Peyer's patch (tissue), 4 donors: ENCODE data around the gene ANXA2. TPM values are rescaled to one million over a fixed set of nuclear protein-coding genes. Genes with fewer than 3 reads are reported as not detected.
"Not testable (repeated sequence)": the region's sequence is repeated elsewhere in the genome, so short reads cannot be mapped to it uniquely, and the experiment has no call there.

ENCODE experiments used
- DNase-seq, 3 donors: peaks; one replicate each; pipeline ENCODE4 v3.0.0-alpha.2; 2017 to 2019
- H3K27ac ChIP-seq, 4 donors: fragments of 200-600 bp; sonication (generic); one replicate each; pipeline ENCODE4 v1.5.1; 2016 to 2019
- H3K27me3 ChIP-seq, 2 donors: fragments of 200-600 bp; sonication (generic); one replicate each; pipeline ENCODE4 v1.5.1; 2019
- H3K36me3 ChIP-seq, 3 donors: fragments of 200-600 bp; sonication (generic); one replicate each; pipeline ENCODE4 v1.5.1; 2016 to 2019
- H3K4me1 ChIP-seq, 4 donors: fragments of 200-600 bp; sonication (generic); one replicate each; pipeline ENCODE4 v1.5.1; 2016 to 2019
- H3K4me3 ChIP-seq, 4 donors: fragments of 200-600 bp; sonication (generic); 1 replicate in 3 of 4; 2 replicates in 1 of 4; pipeline ENCODE4 v1.5.1; 2016 to 2019; ENCODE audit warnings: mild to moderate bottlenecking in 1 of 4
- H3K9me3 ChIP-seq, 4 donors: fragments of 200-600 bp; sonication (generic); one replicate each; pipeline ENCODE4 v1.5.1; 2016 to 2019; ENCODE audit warnings: mild to moderate bottlenecking in 1 of 4
- POLR2A ChIP-seq, 2 donors: fragments of 450-650 bp; IDR thresholded peaks; one replicate each; pipeline ENCODE4 v1.5.1; 2017; ENCODE audit warnings: antibody characterized with exemption in 2 of 2, mild to moderate bottlenecking in 2 of 2, moderate library complexity in 2 of 2
- total RNA-seq, 4 donors: library from RNA; depleted of rRNA; stranded (reverse); fragments of >200 nt; gene quantifications; one replicate each; pipeline ENCODE4 v1.1.0, GENCODE V29; 2016
- TF ChIP-seq, protein P1 (sequence below), 6 experiments: fragments of 450-650 bp in 4 of 6; fragments of 200-600 bp in 2 of 6; sonication (generic) in 1 of 6; IDR thresholded peaks; one replicate each; pipeline ENCODE4 v1.5.1; 2017 to 2019; ENCODE audit warnings: antibody characterized with exemption in 6 of 6, mild to moderate bottlenecking in 3 of 6, moderate library complexity in 1 of 6

Gene ANXA2
- total RNA-seq, 4 donors from 2014 or later, result 564 to 802 (median 681) TPM

- peaks cover 0 to 66% (median 3%) of the 10 kb centered on the region in 3 donors for H3K36me3 ChIP-seq
- H3K27me3 ChIP-seq, result no peaks in the 10 kb centered on the region
- peak overlapping the region in 1 of 4 donors; percentile 19 for H3K27ac ChIP-seq
- H3K4me1 ChIP-seq, result peaks cover 0 to 39% (median 2%) of the 10 kb centered on the region in 4 donors
- H3K9me3 ChIP-seq, result no peaks in the 10 kb centered on the region
- DNase-seq, result no peak
- no peak overlapping the region for H3K4me3 ChIP-seq
- TF ChIP-seq, protein P1, sequence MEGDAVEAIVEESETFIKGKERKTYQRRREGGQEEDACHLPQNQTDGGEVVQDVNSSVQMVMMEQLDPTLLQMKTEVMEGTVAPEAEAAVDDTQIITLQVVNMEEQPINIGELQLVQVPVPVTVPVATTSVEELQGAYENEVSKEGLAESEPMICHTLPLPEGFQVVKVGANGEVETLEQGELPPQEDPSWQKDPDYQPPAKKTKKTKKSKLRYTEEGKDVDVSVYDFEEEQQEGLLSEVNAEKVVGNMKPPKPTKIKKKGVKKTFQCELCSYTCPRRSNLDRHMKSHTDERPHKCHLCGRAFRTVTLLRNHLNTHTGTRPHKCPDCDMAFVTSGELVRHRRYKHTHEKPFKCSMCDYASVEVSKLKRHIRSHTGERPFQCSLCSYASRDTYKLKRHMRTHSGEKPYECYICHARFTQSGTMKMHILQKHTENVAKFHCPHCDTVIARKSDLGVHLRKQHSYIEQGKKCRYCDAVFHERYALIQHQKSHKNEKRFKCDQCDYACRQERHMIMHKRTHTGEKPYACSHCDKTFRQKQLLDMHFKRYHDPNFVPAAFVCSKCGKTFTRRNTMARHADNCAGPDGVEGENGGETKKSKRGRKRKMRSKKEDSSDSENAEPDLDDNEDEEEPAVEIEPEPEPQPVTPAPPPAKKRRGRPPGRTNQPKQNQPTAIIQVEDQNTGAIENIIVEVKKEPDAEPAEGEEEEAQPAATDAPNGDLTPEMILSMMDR (IDR thresholded peaks at IDR 0.05), result no peak
- TF ChIP-seq POLR2A (IDR thresholded peaks at IDR 0.05), result no peak
These were observed 33.7 kb downstream of the ANXA2 start for GRCh38 chr15:60363903-60364611.

GRCh38 chr15:60363087-60363549 lies 34.7 kb downstream of the ANXA2 start:
- H3K4me1 ChIP-seq, result peaks cover 0 to 42% (median 2%) of the 10 kb centered on the region in 4 donors
- TF ChIP-seq POLR2A (IDR thresholded peaks at IDR 0.05), result no peak
- TF ChIP-seq, protein P1 (IDR thresholded peaks at IDR 0.05), result no peak
- DNase-seq, result no peak
- H3K9me3 ChIP-seq, result no peaks in the 10 kb centered on the region
- no peak overlapping the region for H3K27ac ChIP-seq
- H3K27me3 ChIP-seq, result no peaks in the 10 kb centered on the region
- peaks cover 0 to 61% (median 3%) of the 10 kb centered on the region in 3 donors for H3K36me3 ChIP-seq
- H3K4me3 ChIP-seq, result no peak overlapping the region

DNA sequence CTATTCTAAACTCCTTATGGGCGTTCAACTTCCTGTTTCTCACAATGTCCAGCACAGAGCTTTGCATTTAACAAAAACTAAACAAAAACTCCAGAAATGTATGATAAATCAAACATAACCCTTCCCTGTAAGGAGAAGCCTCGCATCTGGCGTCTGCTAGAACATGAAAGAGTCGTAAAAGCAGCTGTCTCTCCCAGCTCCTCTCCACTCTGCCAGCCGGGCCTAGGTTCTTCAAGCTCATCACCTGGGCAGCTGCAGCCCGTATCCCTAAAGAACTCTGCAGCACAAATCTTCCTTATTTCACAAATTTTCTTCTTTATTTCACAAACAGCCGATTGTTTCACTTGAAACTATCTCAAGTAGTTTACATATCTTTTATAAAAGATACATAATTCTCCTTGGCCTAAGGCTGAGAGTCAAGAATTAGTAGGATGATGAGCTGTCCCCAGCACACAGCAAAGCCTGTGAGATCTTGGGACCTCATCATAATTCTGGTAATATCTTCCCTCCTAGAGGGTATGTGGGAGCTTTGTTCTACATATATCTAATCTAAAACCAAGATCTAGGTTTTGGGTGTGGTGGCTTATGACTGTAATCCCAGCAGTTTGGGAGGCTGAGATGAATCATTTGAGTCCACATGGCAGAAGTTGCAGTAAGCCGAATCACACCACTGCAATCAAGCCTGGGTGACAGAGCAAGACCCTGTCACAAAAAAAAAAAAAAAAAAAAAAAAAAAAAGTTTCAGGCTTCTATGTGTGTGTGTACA lies 35.3 kb downstream of the ANXA2 start:
- peaks cover 0 to 65% (median 3%) of the 10 kb centered on the region in 3 donors for H3K36me3 ChIP-seq
- no peak overlapping the region for H3K4me3 ChIP-seq
- H3K9me3 ChIP-seq, result no peaks in the 10 kb centered on the region
- peaks cover 0 to 42% (median 2%) of the 10 kb centered on the region in 4 donors for H3K4me1 ChIP-seq
- no peaks in the 10 kb centered on the region for H3K27me3 ChIP-seq
- TF ChIP-seq POLR2A (IDR thresholded peaks at IDR 0.05), result no peak
- no peak for DNase-seq
- H3K27ac ChIP-seq, result peak overlapping the region in 1 of 4 donors; percentile 21

DNA sequence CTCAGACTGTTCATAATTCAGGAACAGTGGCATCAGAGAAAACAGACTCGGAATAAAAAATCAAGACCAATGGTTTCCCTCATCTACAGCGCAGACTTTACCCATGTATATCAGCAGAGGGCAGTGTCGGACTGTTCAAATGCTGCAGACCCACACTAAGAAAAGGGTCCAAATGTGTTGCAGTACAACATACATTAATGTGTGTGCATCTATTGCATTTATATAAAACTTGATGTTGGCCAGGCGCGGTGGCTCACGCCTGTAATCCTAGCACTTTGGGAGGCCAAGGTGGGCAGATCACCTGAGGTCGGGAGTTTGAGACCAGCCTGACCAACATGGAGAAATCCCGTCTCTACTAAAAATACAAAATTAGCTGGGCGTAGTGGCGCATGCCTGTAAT lies 38.0 kb downstream of the ANXA2 start:
- H3K9me3 ChIP-seq, H3K4me3 ChIP-seq, H3K27me3 ChIP-seq: not testable (repeated sequence)
- H3K4me1 ChIP-seq, result peaks cover 0 to 42% (median 2%) of the 10 kb centered on the region in 4 donors
- peak in 1 of 2 donors; percentile 9 for TF ChIP-seq POLR2A (IDR thresholded peaks at IDR 0.05)
- TF ChIP-seq, protein P1 (IDR thresholded peaks at IDR 0.05), result peak; percentile 18 to 81 (median 70)
- DNase-seq, result peak in 1 of 3 donors; percentile 55
- peaks cover 0 to 85% (median 3%) of the 10 kb centered on the region in 3 donors for H3K36me3 ChIP-seq
- peak overlapping the region in 1 of 4 donors; percentile 19 for H3K27ac ChIP-seq

DNA sequence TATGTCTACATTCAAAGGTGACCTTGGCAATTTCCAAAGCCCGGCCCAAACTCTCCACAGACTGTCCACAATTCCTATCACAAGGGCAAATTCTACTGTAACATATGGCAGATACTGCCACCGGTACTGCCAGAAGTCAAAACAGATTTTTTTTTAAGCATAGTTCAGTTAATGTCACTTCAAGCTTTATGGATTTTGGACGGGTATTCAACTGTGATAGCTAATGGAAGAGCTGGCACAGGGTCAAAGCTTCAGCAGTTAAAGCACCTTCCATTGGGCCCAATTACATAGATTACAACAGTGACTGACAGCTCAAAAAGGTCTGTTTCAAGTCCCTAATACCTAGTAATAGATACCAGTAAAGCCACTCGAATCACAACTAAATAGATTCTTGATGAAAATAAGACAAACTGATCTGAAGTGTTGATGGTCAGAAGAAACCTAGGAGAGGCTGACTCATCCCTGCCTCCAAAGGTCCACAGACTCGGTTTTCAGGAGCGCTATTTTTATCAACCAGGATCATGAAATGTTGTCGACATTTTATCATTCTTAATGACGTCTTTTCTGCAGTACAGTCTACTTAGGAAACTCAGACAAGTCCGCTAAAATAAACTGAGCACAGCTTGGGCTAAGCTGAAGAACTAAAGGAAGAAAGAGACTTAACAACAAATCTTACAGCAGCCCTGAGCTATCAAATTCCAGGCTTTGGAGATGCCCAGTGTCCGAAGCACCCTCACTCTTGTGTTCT lies 38.7 kb downstream of the ANXA2 start:
- Histone ChIP-seq H3K27me3 (no peaks in the 10 kb centered on the region), H3K36me3 (peaks cover 0 to 85% (median 3%) of the 10 kb centered on the region in 3 donors), H3K4me3 (no peak overlapping the region), H3K27ac (peak overlapping the region in 1 of 4 donors; percentile 19), H3K9me3 (no peaks in the 10 kb centered on the region), H3K4me1 (peaks cover 0 to 39% (median 2%) of the 10 kb centered on the region in 4 donors)
- DNase-seq, result no peak
- no peak for TF ChIP-seq POLR2A (IDR thresholded peaks at IDR 0.05)
- TF ChIP-seq, protein P1 (IDR thresholded peaks at IDR 0.05), result no peak
